Neural cell (in vitro differentiated cells): ENCODE measurements around the gene TUG1. TPM values are rescaled to one million over a fixed set of nuclear protein-coding genes. Genes with fewer than 3 reads are reported as not detected.
A peak's percentile ranks its signal among the peaks of the same experiment; 100 is the strongest.

Experiments
- H2AFZ ChIP-seq: fragments of 200-600, 300-800 bp; sonication (generic), shearing (Covaris generic); 2 replicates; pipeline ENCODE4 v1.6.0; 2014; ENCODE audit warnings: low read depth, mild to moderate bottlenecking, antibody characterized with exemption, low read length, moderate library complexity
- H3F3A ChIP-seq: fragments of 200-600 bp; shearing (Covaris generic); 2 replicates; pipeline ENCODE4 v1.6.1; 2016; ENCODE audit warnings: mild to moderate bottlenecking, moderate library complexity, mixed read lengths, antibody characterized with exemption, low read length; ENCODE audit not compliant: insufficient read depth, poor library complexity, severe bottlenecking
- H3K27ac ChIP-seq: fragments of 200-600, 300-800 bp; sonication (generic), shearing (Covaris generic); 2 replicates; pipeline ENCODE4 v1.5.1; 2014; ENCODE audit warnings: mild to moderate bottlenecking, low read length, moderate library complexity
- H3K27me3 ChIP-seq: fragments of 300-800, 200-600 bp; sonication (generic), shearing (Covaris generic); 2 replicates; pipeline ENCODE4 v1.6.0; 2014; ENCODE audit warnings: mild to moderate bottlenecking, low read depth, low read length, moderate library complexity; ENCODE audit not compliant: insufficient read depth
- H3K36me3 ChIP-seq: fragments of 300-800, 200-600 bp; sonication (generic), shearing (Covaris generic); 2 replicates; pipeline ENCODE4 v1.5.1; 2014; ENCODE audit warnings: mild to moderate bottlenecking, antibody characterized with exemption, low read length, moderate library complexity; ENCODE audit not compliant: insufficient read depth
- H3K4me2 ChIP-seq: fragments of 300-800, 200-600 bp; sonication (generic), shearing (Covaris generic); 2 replicates; pipeline ENCODE4 v1.6.0; 2014; ENCODE audit warnings: mild to moderate bottlenecking, low read length
- H3K4me3 ChIP-seq: fragments of 300-800, 200-600 bp; sonication (generic), shearing (Covaris generic); 2 replicates; pipeline ENCODE4 v1.5.1; 2014; ENCODE audit warnings: mild to moderate bottlenecking, low read length, moderate library complexity
- H3K79me2 ChIP-seq: fragments of 200-600 bp; shearing (Covaris generic); replicated peaks from 2 replicates; pipeline ENCODE4 v1.6.0; 2014; ENCODE audit warnings: mild to moderate bottlenecking, low read length, moderate library complexity; ENCODE audit not compliant: insufficient read depth
- H3K9ac ChIP-seq: fragments of 300-800, 200-600 bp; sonication (generic), shearing (Covaris generic); 2 replicates; pipeline ENCODE4 v1.6.1; 2016; ENCODE audit warnings: mild to moderate bottlenecking, low read length, mixed read lengths
- H3K9me2 ChIP-seq: fragments of 200-600 bp; shearing (Covaris generic); 2 replicates; pipeline ENCODE4 v1.6.1; 2016; ENCODE audit warnings: mild to moderate bottlenecking, low read length, mixed read lengths; ENCODE audit not compliant: insufficient read depth
- H3K9me3 ChIP-seq: fragments of 200-600, 300-800 bp; sonication (generic), shearing (Covaris generic); 2 replicates; pipeline ENCODE4 v1.6.1; 2016; ENCODE audit warnings: mild to moderate bottlenecking, mixed run types, low read length, moderate library complexity, mixed read lengths
- H4K20me1 ChIP-seq: fragments of 200-600 bp; shearing (Covaris generic); 2 replicates; pipeline ENCODE4 v1.6.1; 2016; ENCODE audit warnings: mild to moderate bottlenecking, mixed run types; ENCODE audit not compliant: insufficient read depth
- EP300 ChIP-seq: fragments of 450-650 bp; conservative IDR thresholded peaks from 2 replicates; pipeline ENCODE4 v1.6.1; 2014; ENCODE audit warnings: antibody characterized with exemption, mild to moderate bottlenecking, moderate library complexity; ENCODE audit not compliant: poor library complexity, severe bottlenecking
- EZH2 ChIP-seq: fragments of 200-600, 300-800 bp; shearing (Covaris generic), sonication (generic); IDR thresholded peaks from 2 replicates; pipeline ENCODE4 v1.6.1; 2014; ENCODE audit warnings: antibody characterized with exemption, low read length, borderline replicate concordance, mild to moderate bottlenecking; ENCODE audit not compliant: insufficient read depth, poor library complexity, severe bottlenecking
- MXI1 ChIP-seq: fragments of 450-650 bp; conservative IDR thresholded peaks from 2 replicates; pipeline ENCODE4 v1.6.1; 2014; ENCODE audit warnings: antibody characterized with exemption, mild to moderate bottlenecking; ENCODE audit not compliant: poor library complexity, severe bottlenecking
- POLR2AphosphoS5 ChIP-seq: IDR thresholded peaks from 2 replicates; pipeline ENCODE4 v1.6.1; 2012
- RAD21 ChIP-seq: fragments of 450-650 bp; conservative IDR thresholded peaks from 2 replicates; pipeline ENCODE4 v1.6.1; 2014; ENCODE audit warnings: antibody characterized with exemption, mild to moderate bottlenecking, moderate library complexity
- SMC3 ChIP-seq: fragments of 450-650 bp; conservative IDR thresholded peaks from 2 replicates; pipeline ENCODE4 v1.6.1; 2014; ENCODE audit warnings: antibody characterized with exemption, mild to moderate bottlenecking, moderate library complexity; ENCODE audit not compliant: poor library complexity
- TAF1 ChIP-seq: IDR thresholded peaks from 2 replicates; pipeline ENCODE4 v1.6.1; 2012; ENCODE audit warnings: low read depth
- polyA plus RNA-seq: library from polyadenylated mRNA; depleted of rRNA; stranded (reverse); fragments of >200 nt; gene quantifications from 2 replicates; pipeline ENCODE4 v1.2.3, GENCODE V29; 2014
- TF ChIP-seq, protein P1 (sequence below): IDR thresholded peaks from 2 replicates; pipeline ENCODE4 v1.6.1; 2012; ENCODE audit warnings: borderline replicate concordance
- TF ChIP-seq, protein P2 (sequence below): fragments of 450-650 bp; IDR thresholded peaks from 2 replicates; pipeline ENCODE4 v1.5.1; 2014; ENCODE audit warnings: antibody characterized with exemption, mild to moderate bottlenecking, moderate library complexity; ENCODE audit not compliant: poor library complexity, severe bottlenecking

The TUG1 gene
- polyA plus RNA-seq, 1 donor from 2014 or later: 73.5 TPM

DNA sequence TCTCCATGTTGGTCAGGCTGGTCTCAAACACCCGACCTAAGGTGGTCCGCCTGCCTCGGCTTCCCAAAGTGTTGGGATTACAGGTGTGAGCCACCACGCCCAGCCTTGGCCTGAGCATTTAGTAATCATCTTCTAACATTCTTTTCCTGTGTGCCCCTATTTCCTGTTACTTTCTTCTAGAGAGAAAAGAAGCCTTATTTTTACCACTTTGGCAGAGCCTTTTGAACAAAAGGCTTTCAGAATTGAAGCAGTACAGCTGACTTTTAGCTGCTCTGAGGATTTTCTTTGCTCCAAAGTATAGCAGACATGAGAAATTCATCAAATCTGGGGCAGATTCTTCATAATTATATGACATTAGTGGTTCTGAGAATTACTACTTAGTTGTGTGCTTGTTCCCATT lies 13.9 kb upstream of the TUG1 start:
- Histone ChIP-seq H3K4me2 (no peak overlapping the region), H3K36me3 (peaks cover 17% of the 10 kb centered on the region), H3K27me3 (no peaks in the 10 kb centered on the region), H2AFZ (no peak overlapping the region), H3K9me3 (no peaks in the 10 kb centered on the region), H4K20me1 (peaks cover 4% of the 10 kb centered on the region), H3K27ac (no peak overlapping the region), H3K4me3 (no peak overlapping the region), H3K79me2 (peaks cover 10% of the 10 kb centered on the region), H3F3A (no peaks in the 10 kb centered on the region), H3K9ac (no peak overlapping the region), H3K9me2 (no peaks in the 10 kb centered on the region)
- TF ChIP-seq EP300: no peak
- TF ChIP-seq POLR2AphosphoS5: no peak
- TF ChIP-seq SMC3: no peak
- TF ChIP-seq RAD21: no peak
- no peak for TF ChIP-seq EZH2
- TF ChIP-seq MXI1: no peak

DNA sequence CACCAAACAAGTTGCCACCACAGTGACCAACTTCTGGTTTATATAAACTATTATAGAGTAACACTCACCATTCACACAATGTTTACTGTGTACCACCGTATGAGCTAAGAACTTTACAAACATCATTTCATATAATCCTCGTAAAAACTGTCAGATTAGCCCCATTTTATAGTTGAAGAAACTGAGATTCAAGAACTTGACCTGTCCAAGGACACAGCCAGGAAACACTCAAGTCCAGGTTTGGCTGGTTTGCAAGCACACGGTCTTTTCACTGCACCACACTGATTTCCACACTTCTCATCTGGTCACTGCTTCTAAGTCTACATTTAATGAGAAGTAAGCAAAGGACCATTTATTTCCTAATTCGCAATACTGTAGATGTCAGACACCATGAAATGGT lies 4.2 kb upstream of the TUG1 start:
- no peaks in the 10 kb centered on the region for H3K9me2 ChIP-seq
- TF ChIP-seq MXI1: no peak
- no peak for TF ChIP-seq SMC3
- no peak for TF ChIP-seq RAD21
- TF ChIP-seq, protein P1, sequence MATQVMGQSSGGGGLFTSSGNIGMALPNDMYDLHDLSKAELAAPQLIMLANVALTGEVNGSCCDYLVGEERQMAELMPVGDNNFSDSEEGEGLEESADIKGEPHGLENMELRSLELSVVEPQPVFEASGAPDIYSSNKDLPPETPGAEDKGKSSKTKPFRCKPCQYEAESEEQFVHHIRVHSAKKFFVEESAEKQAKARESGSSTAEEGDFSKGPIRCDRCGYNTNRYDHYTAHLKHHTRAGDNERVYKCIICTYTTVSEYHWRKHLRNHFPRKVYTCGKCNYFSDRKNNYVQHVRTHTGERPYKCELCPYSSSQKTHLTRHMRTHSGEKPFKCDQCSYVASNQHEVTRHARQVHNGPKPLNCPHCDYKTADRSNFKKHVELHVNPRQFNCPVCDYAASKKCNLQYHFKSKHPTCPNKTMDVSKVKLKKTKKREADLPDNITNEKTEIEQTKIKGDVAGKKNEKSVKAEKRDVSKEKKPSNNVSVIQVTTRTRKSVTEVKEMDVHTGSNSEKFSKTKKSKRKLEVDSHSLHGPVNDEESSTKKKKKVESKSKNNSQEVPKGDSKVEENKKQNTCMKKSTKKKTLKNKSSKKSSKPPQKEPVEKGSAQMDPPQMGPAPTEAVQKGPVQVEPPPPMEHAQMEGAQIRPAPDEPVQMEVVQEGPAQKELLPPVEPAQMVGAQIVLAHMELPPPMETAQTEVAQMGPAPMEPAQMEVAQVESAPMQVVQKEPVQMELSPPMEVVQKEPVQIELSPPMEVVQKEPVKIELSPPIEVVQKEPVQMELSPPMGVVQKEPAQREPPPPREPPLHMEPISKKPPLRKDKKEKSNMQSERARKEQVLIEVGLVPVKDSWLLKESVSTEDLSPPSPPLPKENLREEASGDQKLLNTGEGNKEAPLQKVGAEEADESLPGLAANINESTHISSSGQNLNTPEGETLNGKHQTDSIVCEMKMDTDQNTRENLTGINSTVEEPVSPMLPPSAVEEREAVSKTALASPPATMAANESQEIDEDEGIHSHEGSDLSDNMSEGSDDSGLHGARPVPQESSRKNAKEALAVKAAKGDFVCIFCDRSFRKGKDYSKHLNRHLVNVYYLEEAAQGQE: no peak
- TF ChIP-seq, protein P2, sequence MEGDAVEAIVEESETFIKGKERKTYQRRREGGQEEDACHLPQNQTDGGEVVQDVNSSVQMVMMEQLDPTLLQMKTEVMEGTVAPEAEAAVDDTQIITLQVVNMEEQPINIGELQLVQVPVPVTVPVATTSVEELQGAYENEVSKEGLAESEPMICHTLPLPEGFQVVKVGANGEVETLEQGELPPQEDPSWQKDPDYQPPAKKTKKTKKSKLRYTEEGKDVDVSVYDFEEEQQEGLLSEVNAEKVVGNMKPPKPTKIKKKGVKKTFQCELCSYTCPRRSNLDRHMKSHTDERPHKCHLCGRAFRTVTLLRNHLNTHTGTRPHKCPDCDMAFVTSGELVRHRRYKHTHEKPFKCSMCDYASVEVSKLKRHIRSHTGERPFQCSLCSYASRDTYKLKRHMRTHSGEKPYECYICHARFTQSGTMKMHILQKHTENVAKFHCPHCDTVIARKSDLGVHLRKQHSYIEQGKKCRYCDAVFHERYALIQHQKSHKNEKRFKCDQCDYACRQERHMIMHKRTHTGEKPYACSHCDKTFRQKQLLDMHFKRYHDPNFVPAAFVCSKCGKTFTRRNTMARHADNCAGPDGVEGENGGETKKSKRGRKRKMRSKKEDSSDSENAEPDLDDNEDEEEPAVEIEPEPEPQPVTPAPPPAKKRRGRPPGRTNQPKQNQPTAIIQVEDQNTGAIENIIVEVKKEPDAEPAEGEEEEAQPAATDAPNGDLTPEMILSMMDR: no peak
- TF ChIP-seq TAF1: no peak
- no peak for TF ChIP-seq POLR2AphosphoS5
- no peak for TF ChIP-seq EP300
- no peak for TF ChIP-seq EZH2
- H3K9ac ChIP-seq: no peak overlapping the region
- peak overlapping the region; percentile 41 for H3K4me2 ChIP-seq
- peaks cover 6% of the 10 kb centered on the region for H3F3A ChIP-seq
- H3K4me3 ChIP-seq: peak overlapping the region; percentile 81
- H3K36me3 ChIP-seq: peaks cover 9% of the 10 kb centered on the region
- no peak overlapping the region for H3K27ac ChIP-seq
- peaks cover 65% of the 10 kb centered on the region for H3K79me2 ChIP-seq
- no peaks in the 10 kb centered on the region for H3K9me3 ChIP-seq
- H3K27me3 ChIP-seq: no peaks in the 10 kb centered on the region
- no peaks in the 10 kb centered on the region for H4K20me1 ChIP-seq
- H2AFZ ChIP-seq: no peak overlapping the region
